GM12873 (cell line): ENCODE results near the gene SRSF11.

Experiments
- TF ChIP-seq, protein P1 (sequence below): IDR thresholded peaks from 2 replicates; pipeline ENCODE4 v1.5.1; 2012; ENCODE audit warnings: low read depth, mild to moderate bottlenecking, moderate library complexity, low read length, control low read depth; ENCODE audit not compliant: insufficient read depth; ENCODE audit errors: missing control alignments

The SRSF11 gene

DNA sequence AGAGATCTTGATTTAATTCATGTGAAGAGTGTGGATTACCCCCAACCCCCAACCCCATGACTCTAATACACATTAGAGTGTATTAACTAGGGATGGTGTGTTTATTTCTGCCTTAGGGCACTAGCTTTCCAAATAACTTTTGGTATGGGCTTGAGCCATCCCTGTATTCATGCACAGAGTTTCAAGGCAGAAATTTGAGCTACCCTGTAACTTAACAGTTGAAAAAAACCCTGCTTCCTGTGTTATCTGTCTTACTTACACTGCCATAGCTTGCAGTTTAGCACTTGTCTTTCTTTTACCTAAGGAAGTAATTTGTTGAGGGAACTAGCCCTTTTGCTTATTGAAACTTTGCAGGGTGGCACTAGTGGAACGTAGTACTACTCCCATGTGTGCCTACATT is 6.3 kb downstream of the SRSF11 start:
- TF ChIP-seq, protein P1, sequence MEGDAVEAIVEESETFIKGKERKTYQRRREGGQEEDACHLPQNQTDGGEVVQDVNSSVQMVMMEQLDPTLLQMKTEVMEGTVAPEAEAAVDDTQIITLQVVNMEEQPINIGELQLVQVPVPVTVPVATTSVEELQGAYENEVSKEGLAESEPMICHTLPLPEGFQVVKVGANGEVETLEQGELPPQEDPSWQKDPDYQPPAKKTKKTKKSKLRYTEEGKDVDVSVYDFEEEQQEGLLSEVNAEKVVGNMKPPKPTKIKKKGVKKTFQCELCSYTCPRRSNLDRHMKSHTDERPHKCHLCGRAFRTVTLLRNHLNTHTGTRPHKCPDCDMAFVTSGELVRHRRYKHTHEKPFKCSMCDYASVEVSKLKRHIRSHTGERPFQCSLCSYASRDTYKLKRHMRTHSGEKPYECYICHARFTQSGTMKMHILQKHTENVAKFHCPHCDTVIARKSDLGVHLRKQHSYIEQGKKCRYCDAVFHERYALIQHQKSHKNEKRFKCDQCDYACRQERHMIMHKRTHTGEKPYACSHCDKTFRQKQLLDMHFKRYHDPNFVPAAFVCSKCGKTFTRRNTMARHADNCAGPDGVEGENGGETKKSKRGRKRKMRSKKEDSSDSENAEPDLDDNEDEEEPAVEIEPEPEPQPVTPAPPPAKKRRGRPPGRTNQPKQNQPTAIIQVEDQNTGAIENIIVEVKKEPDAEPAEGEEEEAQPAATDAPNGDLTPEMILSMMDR: no peak

DNA sequence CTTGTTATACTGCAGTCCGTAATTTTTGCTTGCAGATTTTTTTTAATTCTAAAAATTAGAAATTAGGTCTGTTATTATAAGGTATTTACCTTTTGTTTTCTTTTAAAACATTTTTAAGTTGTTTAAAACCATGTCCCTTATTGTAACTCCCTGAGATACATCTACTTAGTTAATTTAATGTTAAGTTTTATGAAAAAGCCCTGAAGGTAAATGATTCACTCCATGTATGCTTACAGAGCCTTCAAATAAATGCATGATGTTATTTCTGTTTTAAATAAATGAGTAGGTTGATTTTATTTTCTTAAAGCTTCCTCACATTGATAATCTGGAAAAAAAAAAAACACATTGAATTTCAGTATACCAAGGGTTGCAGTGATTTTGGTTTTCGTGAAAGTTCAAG is 7.5 kb downstream of the SRSF11 start:
- TF ChIP-seq, protein P1: no peak

DNA sequence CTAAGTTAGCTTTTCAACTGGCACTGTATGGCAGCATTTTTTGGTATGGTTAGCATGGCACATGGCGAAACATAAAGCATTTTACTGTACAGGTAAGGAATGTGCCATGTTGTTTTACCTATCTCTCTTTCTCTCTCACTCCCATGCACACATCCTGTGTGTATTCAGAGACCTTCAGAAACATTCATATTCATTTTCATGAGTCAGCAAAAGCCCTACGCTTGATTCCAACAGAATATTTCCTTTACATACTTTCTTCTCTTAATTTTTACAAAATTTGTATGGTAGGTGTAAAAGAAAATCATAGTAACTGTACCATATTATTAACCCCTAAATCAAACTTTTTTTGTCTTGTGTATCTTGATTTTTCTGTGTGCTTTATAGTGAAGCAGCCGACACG is 10.3 kb downstream of the SRSF11 start:
- TF ChIP-seq, protein P1: no peak

DNA sequence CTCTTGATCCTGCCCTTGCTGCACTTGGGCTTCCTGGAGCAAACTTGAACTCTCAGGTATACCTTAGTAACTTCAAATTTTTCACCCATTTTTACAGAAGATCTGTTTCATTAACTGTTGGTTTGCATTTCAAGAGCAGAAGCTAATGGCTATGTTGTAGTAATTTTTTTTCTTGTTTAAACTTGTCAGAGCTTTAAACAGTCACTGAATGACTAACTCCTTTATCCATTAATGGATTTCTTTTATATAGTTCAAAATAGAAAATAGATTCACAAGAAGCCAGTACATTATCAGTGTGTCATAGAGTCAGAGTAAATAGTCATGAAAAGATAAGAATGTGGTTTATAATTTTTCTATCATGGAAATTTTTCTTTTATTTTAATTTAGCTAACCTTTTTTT is 13.6 kb downstream of the SRSF11 start:
- TF ChIP-seq, protein P1: no peak

DNA sequence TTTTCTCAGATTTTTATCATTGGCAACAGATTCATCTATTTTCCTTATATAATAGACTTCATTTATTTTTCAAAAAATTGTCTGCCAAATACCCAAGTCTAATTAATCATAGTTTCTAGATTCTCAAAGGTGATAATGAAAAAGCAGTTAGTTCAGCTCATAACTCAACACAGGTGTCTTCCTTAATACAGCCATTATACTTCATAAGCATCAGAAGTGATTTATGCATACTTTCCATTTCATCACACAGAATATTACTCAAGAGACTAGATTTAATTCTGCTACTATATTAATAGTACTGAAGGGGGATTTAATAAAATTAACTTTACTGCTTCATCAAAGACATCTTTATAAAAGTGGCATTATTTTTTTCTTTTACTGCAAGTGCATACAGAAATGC is 18.8 kb downstream of the SRSF11 start:
- TF ChIP-seq, protein P1: no peak

DNA sequence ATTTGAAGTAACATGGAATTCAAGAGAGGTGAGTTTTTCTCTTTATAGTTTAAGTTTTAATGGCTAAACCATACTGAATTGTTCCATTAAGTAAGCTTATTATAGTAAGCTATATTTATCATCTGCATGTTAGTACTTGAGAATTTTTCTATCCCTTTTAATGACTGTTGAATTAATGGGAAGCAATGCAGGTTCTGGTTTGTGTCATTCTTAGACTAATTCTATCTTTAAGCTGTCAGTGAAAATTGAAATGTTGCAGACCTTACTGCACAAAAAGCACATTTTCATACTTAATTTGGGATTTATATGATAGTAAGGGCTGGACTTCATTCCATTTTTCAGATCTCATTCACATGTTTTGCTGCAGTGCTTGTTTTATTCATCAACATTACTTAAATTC is 25.9 kb downstream of the SRSF11 start:
- TF ChIP-seq, protein P1: no peak

DNA sequence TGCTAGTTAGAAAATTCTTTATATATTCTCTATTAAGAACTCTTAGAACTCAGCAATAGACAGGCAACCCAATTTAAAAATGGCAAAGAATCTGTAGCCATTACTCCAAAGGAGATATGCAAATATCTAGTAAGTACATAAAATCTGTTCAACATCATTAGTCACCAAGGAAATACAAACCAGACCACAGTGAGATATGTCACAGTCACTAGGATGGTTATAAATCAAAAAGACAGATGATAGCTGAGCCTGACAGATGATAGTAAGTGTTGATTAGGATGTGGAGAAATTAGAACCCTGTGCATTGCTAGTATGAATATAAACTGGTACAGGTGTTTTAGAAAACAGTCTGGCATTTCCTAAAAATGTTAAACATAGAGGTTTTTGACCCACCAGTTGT is 26.6 kb downstream of the SRSF11 start:
- TF ChIP-seq, protein P1: no peak

DNA sequence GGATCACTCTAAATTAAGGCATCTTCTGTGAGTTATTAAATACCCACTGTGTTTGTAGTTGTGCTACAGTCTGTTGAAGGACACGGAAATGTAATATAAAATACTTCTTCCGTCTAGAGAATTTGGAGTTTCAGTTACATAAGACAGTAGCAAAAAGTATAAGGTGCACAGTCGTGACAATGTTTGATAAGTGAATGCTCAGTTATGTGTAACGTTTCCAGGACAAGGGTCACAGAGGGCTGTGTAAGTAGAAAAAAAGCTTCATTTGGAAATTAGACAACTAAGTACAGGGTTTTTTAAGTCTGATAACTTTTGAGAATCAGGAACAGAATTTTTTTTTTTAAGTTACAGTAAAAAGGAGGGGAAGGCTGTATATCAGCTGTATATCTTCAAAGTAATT is 27.5 kb downstream of the SRSF11 start:
- TF ChIP-seq, protein P1: no peak
